ENCODE data around the gene TENM4.

DNA sequence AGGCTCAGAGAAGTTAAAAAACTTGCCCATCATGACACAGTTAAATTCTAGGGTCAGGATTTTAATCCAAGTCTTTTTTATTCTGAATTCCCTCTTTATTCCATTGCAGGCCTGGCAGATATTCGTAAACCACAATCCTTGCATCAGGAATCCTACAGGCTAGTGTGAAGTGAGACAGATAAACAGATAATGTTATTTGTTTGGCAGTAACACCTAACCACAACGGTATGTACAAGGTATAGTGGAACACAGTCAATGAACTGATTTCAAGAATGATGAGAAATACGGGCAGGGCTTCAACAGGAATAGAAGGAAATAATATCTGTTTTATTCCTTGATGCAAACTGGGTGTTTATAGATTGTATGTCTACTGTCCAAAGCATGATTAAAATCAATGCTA lies 834.2 kb downstream of the TENM4 start:
- TF ChIP-seq ZNF143 (CRISPR knock-in tag; IDR thresholded peaks at IDR 0.05) (no peak), CEBPB (IDR thresholded peaks at IDR 0.05; ENCODE audit: borderline replicate concordance, low read depth, low read length) (no peak), FIP1L1 (IDR thresholded peaks at IDR 0.05; ENCODE audit: borderline replicate concordance, insufficient read depth, low read depth, low read length) (no peak)

Data from HepG2 (cell line).